RWPE1 (cell line): ENCODE data around the gene LCNL1.

ENCODE experiments used
- CTCF ChIA-PET: fragments of 350-600 bp; sonication (Branson Sonifier 250); formaldehyde crosslinking; extraction: SDS; loops from one replicate; lab custom pipeline; 2021; lab: Yijun Ruan, JAX
- POLR2A ChIA-PET: fragments of 400-600 bp; formaldehyde crosslinking; extraction: SDS; loops from one replicate; lab custom pipeline; 2020; ENCODE audit warnings: antibody characterized with exemption; ENCODE audit not compliant: low non-redundant PET; lab: Yijun Ruan, JAX
- DNase-seq: peaks from one replicate; pipeline ENCODE4 v3.0.0; 2012; ENCODE audit warnings: low spot score
- H3K27ac ChIP-seq: fragments of 450-650 bp; 2 replicates; pipeline ENCODE4 v1.5.1; 2017
- CTCF ChIP-seq: fragments of 450-650 bp; conservative IDR thresholded peaks from 2 replicates; pipeline ENCODE4 v1.5.1; 2017; ENCODE audit warnings: low read depth, mild to moderate bottlenecking

The LCNL1 gene

DNA sequence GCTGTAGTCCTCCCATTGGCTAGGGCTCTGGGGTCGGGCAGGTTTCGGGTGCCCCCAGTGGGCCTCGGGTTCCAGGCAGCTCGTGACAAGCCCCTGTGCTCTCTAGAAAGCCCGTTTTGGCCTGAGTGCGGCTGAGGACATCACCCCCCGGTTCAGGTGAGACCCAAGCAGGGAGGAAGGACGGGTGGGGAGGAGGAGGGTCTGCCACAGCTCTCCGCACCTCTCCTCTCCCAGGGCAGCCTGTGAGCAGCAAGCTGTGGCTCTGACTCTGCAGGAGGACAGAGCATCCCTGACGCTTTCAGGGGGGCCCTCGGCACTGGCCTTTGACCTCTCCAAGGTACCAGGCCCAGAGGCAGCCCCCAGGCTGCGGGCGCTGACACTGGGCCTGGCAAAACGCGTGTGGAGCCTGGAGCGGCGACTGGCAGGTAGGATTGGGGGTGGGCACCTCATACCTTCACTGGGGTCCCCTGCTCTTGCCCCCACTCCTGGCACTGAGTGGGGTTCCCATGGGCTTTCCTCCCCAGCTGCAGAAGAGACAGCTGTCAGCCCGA, 10.1 kb downstream of the LCNL1 start:
- CTCF ChIA-PET = interaction anchor here (0.6 to 3.0 kb wide), 9 partner anchors 17 to 260 kb away, joined by 3 to 19 read pairs (median 4); partner anchors contain the start of gene ABCA2
- POLR2A ChIA-PET = interaction anchor here (0.8 to 1.4 kb wide), 5 partner anchors 8 to 47 kb away, joined by 3 to 6 read pairs (median 5); no protein-coding TSS in a partner anchor
- DNase-seq = no peak
- TF ChIP-seq CTCF = no peak
- peak overlapping the region; percentile 93 for H3K27ac ChIP-seq

GRCh38 chr9:136994180-136994887, 11.5 kb downstream of the LCNL1 start:
- H3K27ac ChIP-seq = peak overlapping the region; percentile 93
- no peak for TF ChIP-seq CTCF
- CTCF ChIA-PET = interaction anchor here (1.0 to 3.0 kb wide), 2 partner anchors 35 to 40 kb away, joined by 4 to 19 read pairs; partner anchors contain the start of gene ABCA2
- DNase-seq = no peak
- POLR2A ChIA-PET = no interaction called here

GRCh38 chr9:136994888-136995230, 12.1 kb downstream of the LCNL1 start:
- POLR2A ChIA-PET = no interaction called here

DNA sequence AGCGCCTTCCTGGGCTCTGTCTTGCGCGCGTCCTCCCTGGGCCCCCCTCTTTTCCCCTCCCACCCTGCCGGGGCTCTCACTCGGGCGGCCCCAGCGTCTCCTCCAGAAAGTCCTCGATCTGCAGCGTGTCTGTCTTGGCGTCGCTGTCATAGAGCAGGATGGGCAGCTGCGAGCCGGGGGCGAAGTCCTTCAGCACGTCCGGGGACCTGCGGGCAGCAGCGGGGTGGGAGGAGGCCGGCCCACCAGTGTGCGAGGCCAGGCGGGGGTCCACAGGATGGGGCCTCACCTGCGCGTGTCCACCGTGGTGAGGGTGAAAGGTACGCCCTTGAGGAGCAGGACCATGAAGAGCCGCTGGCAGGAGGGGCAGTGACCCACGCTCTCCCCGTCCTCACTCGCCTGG, 12.6 kb downstream of the LCNL1 start:
- no peak for TF ChIP-seq CTCF
- peak overlapping the region; percentile 93 for H3K27ac ChIP-seq
- ChIA-PET CTCF (interaction anchor here (0.6 to 2.0 kb wide), 5 partner anchors 33 to 171 kb away, joined by 3 to 9 read pairs (median 3); partner anchors contain the start of gene ABCA2), POLR2A (interaction anchor here (1.3 kb wide), 1 partner anchor 17 kb away, joined by 3 read pairs; no protein-coding TSS in a partner anchor)
- no peak for DNase-seq

More at GRCh38 chr9:136994888-136995230, 12.1 kb downstream of the LCNL1 start:
- peak overlapping the region; percentile 93 for H3K27ac ChIP-seq
- CTCF ChIA-PET = interaction anchor here (0.7 to 1.5 kb wide), 2 partner anchors 33 to 171 kb away, joined by 3 read pairs; partner anchors contain the start of gene ABCA2
- TF ChIP-seq CTCF = no peak
- no peak for DNase-seq

GRCh38 chr9:136995772-136996311, 13.0 kb downstream of the LCNL1 start:
- ChIA-PET CTCF (interaction anchor here (0.6 to 2.0 kb wide), 6 partner anchors 32 to 172 kb away, joined by 3 to 9 read pairs (median 3); partner anchors contain the start of gene ABCA2), POLR2A (interaction anchor here (1.3 kb wide), 1 partner anchor 17 kb away, joined by 3 read pairs; no protein-coding TSS in a partner anchor)
- H3K27ac ChIP-seq = peak overlapping the region; percentile 93
- DNase-seq = no peak
- no peak for TF ChIP-seq CTCF
